ENCODE data around the gene BABAM2.

BABAM2 gene

GRCh38 chr2:28267282-28267681 is 376.8 kb downstream of the BABAM2 start:
- Histone ChIP-seq H3F3A (ENCODE audit: insufficient read depth) (no peaks in the 10 kb centered on the region), H3K27me3 (ENCODE audit: low read length) (no peaks in the 10 kb centered on the region), H3K9me2 (replicated peaks; ENCODE audit: insufficient read depth, low read length) (no peaks in the 10 kb centered on the region), H3K9ac (ENCODE audit: low read length) (no peak overlapping the region), H3K36me3 (ENCODE audit: low read length) (no peaks in the 10 kb centered on the region), H4K20me1 (ENCODE audit: low read depth, low read length) (no peaks in the 10 kb centered on the region), H3K79me2 (ENCODE audit: insufficient read depth, low read length) (no peaks in the 10 kb centered on the region), H2AFZ (ENCODE audit: low read depth, low read length, severe bottlenecking) (no peak overlapping the region), H3K27ac (ENCODE audit: low read depth, low read length) (no peak overlapping the region), H3K4me2 (ENCODE audit: low read depth, low read length, poor library complexity, severe bottlenecking) (no peak overlapping the region), H3K9me3 (ENCODE audit: insufficient read depth, low read length) (no peaks in the 10 kb centered on the region), H3K4me3 (ENCODE audit: insufficient read depth, low read length, poor library complexity, severe bottlenecking) (no peak overlapping the region)
- TF ChIP-seq CTCF (IDR thresholded peaks at IDR 0.05; ENCODE audit: insufficient read depth, low read length, poor library complexity, severe bottlenecking) (no peak), EZH2phosphoT487 (conservative IDR thresholded peaks at IDR 0.05; ENCODE audit: low read length) (no peak)

- no peak overlapping the region for H2AFZ ChIP-seq (ENCODE audit: low read depth, low read length, severe bottlenecking)
- H3K9me3 ChIP-seq (ENCODE audit: insufficient read depth, low read length) = no peaks in the 10 kb centered on the region
- H3K27me3 ChIP-seq (ENCODE audit: low read length) = no peaks in the 10 kb centered on the region
- H3K4me2 ChIP-seq (ENCODE audit: low read depth, low read length, poor library complexity, severe bottlenecking) = no peak overlapping the region
- no peak for TF ChIP-seq EZH2phosphoT487 (conservative IDR thresholded peaks at IDR 0.05; ENCODE audit: low read length)
- TF ChIP-seq CTCF (IDR thresholded peaks at IDR 0.05; ENCODE audit: insufficient read depth, low read length, poor library complexity, severe bottlenecking) = no peak
- H3F3A ChIP-seq (ENCODE audit: insufficient read depth) = no peaks in the 10 kb centered on the region
- H3K79me2 ChIP-seq (ENCODE audit: insufficient read depth, low read length) = no peaks in the 10 kb centered on the region
- H3K9ac ChIP-seq (ENCODE audit: low read length) = no peak overlapping the region
- no peaks in the 10 kb centered on the region for H3K36me3 ChIP-seq (ENCODE audit: low read length)
- no peak overlapping the region for H3K27ac ChIP-seq (ENCODE audit: low read depth, low read length)
- no peaks in the 10 kb centered on the region for H3K9me2 ChIP-seq (replicated peaks; ENCODE audit: insufficient read depth, low read length)
- H3K4me3 ChIP-seq (ENCODE audit: insufficient read depth, low read length, poor library complexity, severe bottlenecking) = no peak overlapping the region
- H4K20me1 ChIP-seq (ENCODE audit: low read depth, low read length) = no peaks in the 10 kb centered on the region
Observed at GRCh38 chr2:28268386-28268785, 377.9 kb downstream of the BABAM2 start.

- no peak overlapping the region for H2AFZ ChIP-seq (ENCODE audit: low read depth, low read length, severe bottlenecking)
- H3K4me3 ChIP-seq (ENCODE audit: insufficient read depth, low read length, poor library complexity, severe bottlenecking) = no peak overlapping the region
- no peaks in the 10 kb centered on the region for H4K20me1 ChIP-seq (ENCODE audit: low read depth, low read length)
- H3K9me3 ChIP-seq (ENCODE audit: insufficient read depth, low read length) = no peaks in the 10 kb centered on the region
- H3F3A ChIP-seq (ENCODE audit: insufficient read depth) = no peaks in the 10 kb centered on the region
- no peak overlapping the region for H3K9ac ChIP-seq (ENCODE audit: low read length)
- no peaks in the 10 kb centered on the region for H3K79me2 ChIP-seq (ENCODE audit: insufficient read depth, low read length)
- H3K36me3 ChIP-seq (ENCODE audit: low read length) = no peaks in the 10 kb centered on the region
- H3K4me2 ChIP-seq (ENCODE audit: low read depth, low read length, poor library complexity, severe bottlenecking) = no peak overlapping the region
- H3K27ac ChIP-seq (ENCODE audit: low read depth, low read length) = no peak overlapping the region
- no peak for TF ChIP-seq EZH2phosphoT487 (conservative IDR thresholded peaks at IDR 0.05; ENCODE audit: low read length)
- no peak for TF ChIP-seq CTCF (IDR thresholded peaks at IDR 0.05; ENCODE audit: insufficient read depth, low read length, poor library complexity, severe bottlenecking)
- H3K9me2 ChIP-seq (replicated peaks; ENCODE audit: insufficient read depth, low read length) = no peaks in the 10 kb centered on the region
- no peaks in the 10 kb centered on the region for H3K27me3 ChIP-seq (ENCODE audit: low read length)
Observed at GRCh38 chr2:28269019-28269784, 378.7 kb downstream of the BABAM2 start.

All from SU-DHL-6 (cell line).